T-cell (primary cell): Measurements from ENCODE around the gene KRT16. TPM values are rescaled to one million over a fixed set of nuclear protein-coding genes. Genes with fewer than 3 reads are reported as not detected.

ENCODE experiments used
- total RNA-seq, 35 experiments: library from RNA in 6 of 35; stranded (reverse) in 6 of 35; fragments of 120-200 nt in 1 of 35; gene quantifications; one replicate each; pipeline versions ENCODE4 v1.2.1 to v1.2.4 and lab custom pipeline; 2013 to 2026

KRT16 gene
- total RNA-seq, 5 donors from 2014 or later (not counting 1 experiment from before 2014, with no cell fraction given) = not detected

Other genes starting within 250 kb of the KRT16 start
- gene KRT33B, start 243.0 kb downstream of the KRT16 start, total RNA-seq = not detected
- gene KRT34, start 230.5 kb downstream of the KRT16 start, total RNA-seq = not detected
- not detected for gene KRT31, start 215.2 kb downstream of the KRT16 start, total RNA-seq
- not detected for gene KRT37, start 188.2 kb downstream of the KRT16 start, total RNA-seq
- not detected for gene KRT38, start 171.8 kb downstream of the KRT16 start, total RNA-seq
- not detected for gene KRT32, start 145.4 kb downstream of the KRT16 start, total RNA-seq
- not detected for gene KRT35, start 131.6 kb downstream of the KRT16 start, total RNA-seq
- not detected for gene KRT36, start 122.9 kb downstream of the KRT16 start, total RNA-seq
- gene KRT13, start 107.2 kb downstream of the KRT16 start, total RNA-seq = not detected
- gene KRT15, start 93.9 kb downstream of the KRT16 start, total RNA-seq = under 1 TPM in 2 of 5 donors, not detected in 3; 0.18 to 0.63 TPM
- 1 to 10 TPM in 3 of 5 donors, not detected in 2; 3.8 to 4.8 (median 4.1) TPM for gene KRT19, start 84.5 kb downstream of the KRT16 start, total RNA-seq
- not detected for gene KRT9, start 40.7 kb downstream of the KRT16 start, total RNA-seq
- not detected for gene KRT14, start 25.9 kb downstream of the KRT16 start, total RNA-seq
- not detected for gene KRT17, start 11.8 kb upstream of the KRT16 start, total RNA-seq
- 1,000 to 10,000 TPM in 2 of 5 donors, 100 to 1,000 TPM in 3; 962 to 2,431 (median 988) TPM for gene EIF1, start 76.1 kb upstream of the KRT16 start, total RNA-seq
- gene GAST, start 99.6 kb upstream of the KRT16 start, total RNA-seq = not detected
- gene HAP1, start 121.9 kb upstream of the KRT16 start, total RNA-seq = under 1 TPM in 3 of 5 donors, not detected in 2; 0.49 to 0.63 (median 0.53) TPM
- gene JUP, start 173.9 kb upstream of the KRT16 start, total RNA-seq = 1 to 10 TPM; 1.1 to 4.8 (median 3.4) TPM
- 10 to 100 TPM in 1 of 5 donors, 1 to 10 TPM in 4; 2.9 to 11.0 (median 7.7) TPM for gene P3H4, start 199.2 kb upstream of the KRT16 start, total RNA-seq
- 1 to 10 TPM in 2 of 5 donors, under 1 TPM in 2, not detected in 1; 0.49 to 1.3 (median 1.1) TPM for gene FKBP10, start 200.2 kb upstream of the KRT16 start, total RNA-seq
- gene NT5C3B, start 223.5 kb upstream of the KRT16 start, total RNA-seq = 10 to 100 TPM; 25.4 to 43.0 (median 33.4) TPM
- gene KLHL10, start 225.1 kb upstream of the KRT16 start, total RNA-seq = not detected